ENCODE data around the gene ENOX1. TPM values are rescaled to one million over a fixed set of nuclear protein-coding genes. Genes with fewer than 3 reads are reported as not detected.

Gene ENOX1
- total and polyA plus RNA-seq, 9 of the 15 experiments (the other 6 are each of a cell fraction or from before 2014, with no cell fraction given): not detected

GRCh38 chr13:43285933-43286597, 500.7 kb downstream of the ENOX1 start (continued):
- no peak for TF ChIP-seq KAT2B (IDR thresholded peaks at IDR 0.05; ENCODE audit: low read depth, low read length)
- no peak for TF ChIP-seq ZNF655 (CRISPR knock-in tag; IDR thresholded peaks at IDR 0.05)
- no peak for TF ChIP-seq THRAP3 (IDR thresholded peaks at IDR 0.05; ENCODE audit: borderline replicate concordance)
- no peak for TF ChIP-seq ZNF766 (CRISPR knock-in tag; conservative IDR thresholded peaks at IDR 0.05)

GRCh38 chr13:43284162-43284561, 502.6 kb downstream of the ENOX1 start:
- no peak for ATAC-seq
- Histone ChIP-seq H3K9me1 (ENCODE audit: control insufficient read depth, insufficient read depth, low read length) (no peaks in the 10 kb centered on the region), H3K27me3 (ENCODE audit: control insufficient read depth in 2 of 2, insufficient read depth in 2 of 2, low read length in 2 of 2) (no peaks in the 10 kb centered on the region), H3K4me2 (ENCODE audit: insufficient read depth, low read length) (no peak overlapping the region), H3K4me1 (replicated peaks in 1 of 2; ENCODE audit: control insufficient read depth in 2 of 2, insufficient read depth in 2 of 2, low read length in 2 of 2) (no peaks in the 10 kb centered on the region), H2AFZ (ENCODE audit: low read depth, low read length) (no peak overlapping the region), H4K20me1 (replicated peaks; ENCODE audit: control insufficient read depth, insufficient read depth, low read length) (no peaks in the 10 kb centered on the region), H3K79me2 (ENCODE audit: control insufficient read depth, insufficient read depth, low read length) (no peaks in the 10 kb centered on the region), H3K9me3 (replicated peaks; ENCODE audit: control insufficient read depth, insufficient read depth, low read depth, low read length) (no peaks in the 10 kb centered on the region), H3K4me3 (no peak overlapping the region), H3K36me3 (ENCODE audit: control insufficient read depth, insufficient read depth, low read length) (no peaks in the 10 kb centered on the region), H3K9ac (ENCODE audit: insufficient read depth in 1 of 2, low read depth in 2 of 2, low read length in 2 of 2) (no peak overlapping the region), H3K27ac (ENCODE audit: extremely low read depth, low read depth, low read length) (no peak overlapping the region)
- 0% methylated on average over 3 of the region's 3 CpGs for WGBS (ENCODE audit: insufficient coverage, low coverage, missing lambda C conversion rate)
- no peak for TF ChIP-seq BCLAF1 (IDR thresholded peaks at IDR 0.05; ENCODE audit: borderline replicate concordance in 1 of 2, control insufficient read depth in 1 of 2, low read depth in 2 of 2, low read length in 1 of 2)
- TF ChIP-seq MAFG (tag; conservative IDR thresholded peaks at IDR 0.05): 0 out of 2 replicates have a peak, but pooled peaks have one; percentile 22
- peak; percentile 30; the same call in 1 of the 2 replicates for TF ChIP-seq C11orf30 (IDR thresholded peaks at IDR 0.05; ENCODE audit: low read depth)
- peak; percentile 65 for TF ChIP-seq ZNF316 (IDR thresholded peaks at IDR 0.05)
- CTCF ChIA-PET (ENCODE audit: low intra/inter-chr PET ratio): no interaction called here
- no peak for DNase-seq (ENCODE audit: extremely low read depth in 1 of 4, low spot score in 3 of 4)
- in situ Hi-C loops (cut with MboI): no loop called here
- intact Hi-C loops (cut with micrococcal nuclease): no loop called here
- no TSS peak for BruUV-seq (replicated peaks)
- POLR2A ChIA-PET: no interaction called here
- FAIRE-seq: no peak
